GM23338 (cell line): ENCODE measurements around the gene ZHX3. TPM values are rescaled to one million over a fixed set of nuclear protein-coding genes. Genes with fewer than 3 reads are reported as not detected.

ENCODE experiments used
- ATAC-seq: fragments of 200-7000 bp; cut with Tn5 transposase; 3 replicates; pipeline ENCODE4 v1.9.1; 2020
- DNase-seq: peaks from one replicate; pipeline ENCODE4 v3.0.0-alpha.2; 2015; ENCODE audit warnings: low spot score
- H2AFZ ChIP-seq: fragments of 200-600 bp; sonication (generic); 2 replicates; pipeline ENCODE4 v1.8.0; 2016; ENCODE audit warnings: antibody characterized with exemption, mild to moderate bottlenecking, moderate library complexity
- H3F3A ChIP-seq: fragments of 200-600 bp; sonication (generic); replicated peaks from 2 replicates; pipeline ENCODE4 v1.8.0; 2017; ENCODE audit warnings: antibody characterized with exemption, mixed run types, low read depth
- H3K27ac ChIP-seq: fragments of 200-600 bp; sonication (generic); 2 replicates; pipeline ENCODE4 v1.6.1; 2016; ENCODE audit warnings: low read depth
- H3K27me3 ChIP-seq: fragments of 200-600 bp; sonication (generic); 2 replicates; pipeline ENCODE4 v1.8.0; 2016; ENCODE audit warnings: mild to moderate bottlenecking, mixed run types, moderate library complexity; ENCODE audit not compliant: insufficient read depth
- H3K36me3 ChIP-seq: fragments of 200-600 bp; sonication (generic); 2 replicates; pipeline ENCODE4 v1.8.0; 2016; ENCODE audit warnings: mild to moderate bottlenecking; ENCODE audit not compliant: insufficient read depth
- H3K4me1 ChIP-seq: fragments of 200-600 bp; sonication (generic); 2 replicates; pipeline ENCODE4 v1.8.0; 2016; ENCODE audit warnings: mild to moderate bottlenecking, moderate library complexity; ENCODE audit not compliant: insufficient read depth
- H3K4me2 ChIP-seq: fragments of 200-600 bp; sonication (generic); 2 replicates; pipeline ENCODE4 v1.7.1; 2017; ENCODE audit warnings: mixed run types
- H3K4me3 ChIP-seq: fragments of 200-600 bp; sonication (generic); 2 replicates; pipeline ENCODE4 v1.6.1; 2016; ENCODE audit warnings: mixed run types
- H3K79me2 ChIP-seq: fragments of 200-600 bp; sonication (generic); replicated peaks from 2 replicates; pipeline ENCODE4 v1.8.0; 2017; ENCODE audit warnings: mild to moderate bottlenecking; ENCODE audit not compliant: insufficient read depth
- H3K9me2 ChIP-seq: fragments of 200-600 bp; sonication (generic); 2 replicates; pipeline ENCODE4 v1.8.0; 2017; ENCODE audit not compliant: insufficient read depth
- H4K20me1 ChIP-seq: fragments of 200-600 bp; sonication (generic); replicated peaks from 2 replicates; pipeline ENCODE4 v1.8.0; 2017; ENCODE audit warnings: mild to moderate bottlenecking; ENCODE audit not compliant: insufficient read depth
- H3K27ac Mint-ChIP-seq: 2 replicates; pipeline ENCODE4 v1.8.0; 2020; ENCODE audit warnings: inconsistent platforms, mild to moderate bottlenecking, moderate library complexity, mixed read lengths
- H3K27me3 Mint-ChIP-seq: 3 replicates; pipeline ENCODE4 v1.8.0; 2022; ENCODE audit warnings: low read depth, mild to moderate bottlenecking, moderate library complexity, mixed read lengths, inconsistent platforms; ENCODE audit not compliant: insufficient read depth, poor library complexity
- H3K36me3 Mint-ChIP-seq: 3 replicates; pipeline ENCODE4 v1.8.0; 2021; ENCODE audit warnings: low read depth, mild to moderate bottlenecking, inconsistent platforms, moderate library complexity, mixed read lengths
- H3K4me1 Mint-ChIP-seq: 3 replicates; pipeline ENCODE4 v1.8.0; 2020; ENCODE audit warnings: mild to moderate bottlenecking, inconsistent platforms, mixed read lengths
- H3K4me3 Mint-ChIP-seq: 3 replicates; pipeline ENCODE4 v1.8.0; 2021; ENCODE audit warnings: moderate library complexity, mild to moderate bottlenecking, inconsistent platforms, mixed read lengths
- H3K9me3 Mint-ChIP-seq: 3 replicates; pipeline ENCODE4 v1.8.0; 2020; ENCODE audit warnings: moderate library complexity, mild to moderate bottlenecking, inconsistent platforms, mixed read lengths
- EZH2 ChIP-seq: fragments of 200-600 bp; sonication (generic); IDR thresholded peaks from one replicate; pipeline ENCODE4 v1.8.0; 2017; ENCODE audit warnings: antibody characterized with exemption, mild to moderate bottlenecking, low read depth; ENCODE audit not compliant: unreplicated experiment
- JUNB ChIP-seq: IDR thresholded peaks from one replicate; pipeline ENCODE4 v1.6.1; 2016; ENCODE audit warnings: antibody characterized with exemption; ENCODE audit not compliant: unreplicated experiment
- ZNF331 ChIP-seq: fragments of 250-450 bp; sonication (Bioruptor Pico); IDR thresholded peaks from 2 replicates; pipeline ENCODE4 v1.5.0; 2020; ENCODE audit warnings: low read depth, mild to moderate bottlenecking, moderate library complexity
- polyA plus RNA-seq: library from polyadenylated mRNA; unstranded; fragments of >200 nt; fragmentation: Nextera tagmentation; extraction: Ambion mirVana; gene quantifications from 2 replicates; pipeline ENCODE4 v1.2.1, GENCODE V29; 2016
- total RNA-seq: library from RNA; depleted of rRNA; stranded (reverse); fragments of >200 nt; shearing (Covaris generic); gene quantifications from 2 replicates; pipeline ENCODE4 v1.2.3, GENCODE V29; 2014
- TF ChIP-seq, protein P1 (sequence below): IDR thresholded peaks from one replicate; pipeline ENCODE4 v1.6.1; 2018; ENCODE audit warnings: antibody characterized with exemption; ENCODE audit not compliant: unreplicated experiment

ZHX3 gene
- total and polyA plus RNA-seq, 2 experiments from 2014 or later: 1.7 to 2.8 TPM

DNA sequence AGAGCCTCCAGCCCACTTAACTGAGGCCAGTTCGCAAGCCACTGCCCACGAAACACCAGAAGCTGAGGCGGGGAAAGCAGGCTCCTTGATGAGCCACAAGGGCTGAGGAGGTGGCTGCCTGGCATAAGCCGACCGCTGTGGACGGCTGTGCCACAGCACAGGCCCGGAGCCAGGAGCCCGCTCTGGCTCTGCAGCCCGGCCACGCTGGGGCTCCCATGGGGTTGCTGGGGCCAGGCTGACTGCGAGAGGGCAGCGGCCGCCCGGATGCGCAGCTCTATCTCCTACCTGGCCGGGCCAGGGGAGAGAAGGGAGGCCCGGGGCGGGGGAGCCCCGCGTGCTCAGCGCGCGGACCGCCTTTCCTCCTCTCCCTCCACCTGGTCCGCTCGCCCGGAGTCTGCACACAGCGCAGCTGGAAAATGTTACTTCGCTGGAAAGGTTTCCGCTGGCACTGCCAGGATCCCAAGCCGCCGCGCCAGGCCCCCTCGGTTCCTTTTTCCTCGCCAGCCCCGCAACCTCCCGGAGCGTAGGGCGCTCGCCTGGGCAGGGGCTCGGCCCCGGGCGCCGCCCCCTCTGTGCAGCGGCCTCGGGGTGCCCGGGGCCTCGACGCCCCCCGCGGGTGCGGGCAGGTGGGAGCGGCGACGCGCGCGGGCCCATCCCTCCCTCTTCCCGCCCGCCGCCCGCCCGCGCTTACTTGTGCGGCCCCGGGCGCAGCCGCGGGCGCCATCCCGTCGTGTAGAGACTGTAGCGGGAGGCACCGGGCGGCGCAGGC lies 48.4 kb upstream of the ZHX3 start:
- H3K4me3 ChIP-seq: peak overlapping the region; percentile 59
- no peaks in the 10 kb centered on the region for H3K9me2 ChIP-seq
- peaks cover 38% of the 10 kb centered on the region for H3K27me3 Mint-ChIP-seq

DNA sequence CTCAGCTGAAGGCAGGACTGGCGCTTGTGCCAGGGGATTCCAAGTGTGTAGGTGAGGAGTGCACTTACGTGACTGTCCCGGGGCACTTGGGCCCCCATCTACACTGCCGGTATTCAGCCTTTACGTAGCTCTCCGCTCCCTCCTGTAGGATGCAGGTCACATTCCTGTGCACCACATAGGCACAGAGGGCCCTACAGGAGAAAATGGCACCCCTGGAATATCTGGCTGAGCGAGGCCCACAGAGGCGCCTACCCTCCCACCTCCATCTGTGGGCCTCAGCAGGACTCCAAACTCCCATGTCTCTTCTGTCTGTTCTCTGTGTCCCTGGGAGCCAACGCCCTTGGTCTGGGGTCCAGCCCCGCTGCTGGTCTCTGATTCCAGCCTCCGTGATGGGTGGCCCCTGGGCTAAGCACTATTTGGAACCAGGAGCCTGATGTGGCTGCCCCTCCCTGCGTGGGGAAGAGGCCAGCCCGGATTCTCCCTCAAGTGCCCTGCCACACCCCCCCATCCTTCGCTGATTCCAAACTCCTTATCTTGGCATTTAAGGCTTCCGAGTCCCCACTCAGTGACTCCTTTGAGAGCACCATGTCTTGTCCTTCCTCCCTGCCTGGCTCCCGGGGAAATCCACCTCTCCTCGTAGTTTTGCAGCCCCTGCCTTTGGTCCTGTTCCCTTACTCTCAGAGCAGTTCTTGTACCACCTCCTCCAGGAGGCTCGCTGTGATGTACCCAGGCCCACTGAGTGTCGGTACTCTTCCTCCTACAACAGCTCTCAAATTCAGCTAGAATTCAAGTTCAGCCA lies 47.6 kb upstream of the ZHX3 start:
- H3K79me2 ChIP-seq: no peaks in the 10 kb centered on the region
- no peak overlapping the region for H3K27ac Mint-ChIP-seq
- peak overlapping the region; percentile 84 for H3K4me2 ChIP-seq
- H3K36me3 ChIP-seq: no peaks in the 10 kb centered on the region
- H3K9me3 Mint-ChIP-seq: peaks cover 3% of the 10 kb centered on the region; the same call in 1 of the 3 replicates
- DNase-seq: no peak
- ATAC-seq: no peak
- peaks cover 7% of the 10 kb centered on the region; the same call in 1 of the 2 replicates for H3F3A ChIP-seq
- peaks cover 2% of the 10 kb centered on the region; the same call in 2 of the 3 replicates for H3K36me3 Mint-ChIP-seq
- peaks cover 38% of the 10 kb centered on the region for H3K27me3 Mint-ChIP-seq
- H3K27ac ChIP-seq: no peak overlapping the region
- H2AFZ ChIP-seq: peak overlapping the region; percentile 85
- peak overlapping the region; percentile 59 for H3K4me3 ChIP-seq
- no peaks in the 10 kb centered on the region for H3K9me2 ChIP-seq
- H3K27me3 ChIP-seq: peaks cover 56% of the 10 kb centered on the region
- H4K20me1 ChIP-seq: no peaks in the 10 kb centered on the region
- H3K4me1 Mint-ChIP-seq: peaks cover 11% of the 10 kb centered on the region
- H3K4me1 ChIP-seq: peaks cover 5% of the 10 kb centered on the region; the same call in 1 of the 2 replicates
- H3K4me3 Mint-ChIP-seq: peak overlapping the region; percentile 59
- TF ChIP-seq, protein P1, sequence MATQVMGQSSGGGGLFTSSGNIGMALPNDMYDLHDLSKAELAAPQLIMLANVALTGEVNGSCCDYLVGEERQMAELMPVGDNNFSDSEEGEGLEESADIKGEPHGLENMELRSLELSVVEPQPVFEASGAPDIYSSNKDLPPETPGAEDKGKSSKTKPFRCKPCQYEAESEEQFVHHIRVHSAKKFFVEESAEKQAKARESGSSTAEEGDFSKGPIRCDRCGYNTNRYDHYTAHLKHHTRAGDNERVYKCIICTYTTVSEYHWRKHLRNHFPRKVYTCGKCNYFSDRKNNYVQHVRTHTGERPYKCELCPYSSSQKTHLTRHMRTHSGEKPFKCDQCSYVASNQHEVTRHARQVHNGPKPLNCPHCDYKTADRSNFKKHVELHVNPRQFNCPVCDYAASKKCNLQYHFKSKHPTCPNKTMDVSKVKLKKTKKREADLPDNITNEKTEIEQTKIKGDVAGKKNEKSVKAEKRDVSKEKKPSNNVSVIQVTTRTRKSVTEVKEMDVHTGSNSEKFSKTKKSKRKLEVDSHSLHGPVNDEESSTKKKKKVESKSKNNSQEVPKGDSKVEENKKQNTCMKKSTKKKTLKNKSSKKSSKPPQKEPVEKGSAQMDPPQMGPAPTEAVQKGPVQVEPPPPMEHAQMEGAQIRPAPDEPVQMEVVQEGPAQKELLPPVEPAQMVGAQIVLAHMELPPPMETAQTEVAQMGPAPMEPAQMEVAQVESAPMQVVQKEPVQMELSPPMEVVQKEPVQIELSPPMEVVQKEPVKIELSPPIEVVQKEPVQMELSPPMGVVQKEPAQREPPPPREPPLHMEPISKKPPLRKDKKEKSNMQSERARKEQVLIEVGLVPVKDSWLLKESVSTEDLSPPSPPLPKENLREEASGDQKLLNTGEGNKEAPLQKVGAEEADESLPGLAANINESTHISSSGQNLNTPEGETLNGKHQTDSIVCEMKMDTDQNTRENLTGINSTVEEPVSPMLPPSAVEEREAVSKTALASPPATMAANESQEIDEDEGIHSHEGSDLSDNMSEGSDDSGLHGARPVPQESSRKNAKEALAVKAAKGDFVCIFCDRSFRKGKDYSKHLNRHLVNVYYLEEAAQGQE: no peak
- TF ChIP-seq ZNF331 (CRISPR knock-in tag): no peak
- no peak for TF ChIP-seq JUNB

More for the DNA sequence above, 48.4 kb upstream of the ZHX3 start:
- peaks cover 56% of the 10 kb centered on the region for H3K27me3 ChIP-seq
- peaks cover 5% of the 10 kb centered on the region; the same call in 2 of the 3 replicates for H3K36me3 Mint-ChIP-seq
- peak overlapping the region; percentile 85 for H2AFZ ChIP-seq
- H3K27ac Mint-ChIP-seq: no peak overlapping the region
- H4K20me1 ChIP-seq: no peaks in the 10 kb centered on the region
- H3K4me2 ChIP-seq: peak overlapping the region; percentile 84
- H3K4me1 ChIP-seq: peaks cover 5% of the 10 kb centered on the region; the same call in 1 of the 2 replicates
- ATAC-seq (peak; percentile 58), DNase-seq (peak; percentile 61)
- TF ChIP-seq, protein P1: no peak
- TF ChIP-seq EZH2: peak; percentile 46
- no peaks in the 10 kb centered on the region for H3K79me2 ChIP-seq
- peaks cover 7% of the 10 kb centered on the region; the same call in 1 of the 2 replicates for H3F3A ChIP-seq
- H3K27ac ChIP-seq: no peak overlapping the region
- peaks cover 11% of the 10 kb centered on the region for H3K4me1 Mint-ChIP-seq
- peak overlapping the region; percentile 59 for H3K4me3 Mint-ChIP-seq
- H3K36me3 ChIP-seq: no peaks in the 10 kb centered on the region
- H3K9me3 Mint-ChIP-seq: peaks cover 7% of the 10 kb centered on the region; the same call in 2 of the 3 replicates
